ENCODE results near the gene SLC8B1. TPM values are rescaled to one million over a fixed set of nuclear protein-coding genes. Genes with fewer than 3 reads are reported as not detected.

The SLC8B1 gene
- polyA plus RNA-seq, 1 donor (not counting 4 experiments of a cell fraction or from before 2014, with no cell fraction given), result 8.0 TPM

DNA sequence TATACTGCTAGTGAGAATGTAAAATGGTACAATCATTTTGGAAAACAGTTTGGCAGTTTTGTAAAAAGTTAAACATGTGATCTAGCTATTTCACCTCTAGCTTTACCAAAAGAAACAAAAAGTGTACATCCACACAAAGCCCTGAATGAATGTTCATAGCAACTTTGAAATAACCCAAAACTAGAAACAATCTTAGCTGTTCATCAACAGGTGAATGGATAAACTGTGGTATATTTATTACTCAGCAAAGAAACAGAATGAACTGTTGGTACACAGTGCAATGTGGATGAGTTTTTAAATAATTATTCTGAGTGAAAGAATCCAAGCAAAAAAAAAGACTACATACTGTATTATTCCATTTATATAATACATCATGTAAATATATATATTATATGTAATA lies 77.3 kb downstream of the SLC8B1 start:
- Histone ChIP-seq H3K27me3 (ENCODE audit: control insufficient read depth, extremely low read depth, insufficient read depth, low read length) (no peaks in the 10 kb centered on the region), H3K36me3 (ENCODE audit: control insufficient read depth in 2 of 2, extremely low read depth in 1 of 2, insufficient read depth in 2 of 2, low read length in 2 of 2) (peaks cover 0 to 5% of the 10 kb centered on the region in 2 experiments), H3K9me3 (ENCODE audit: control insufficient read depth, low read depth, low read length) (no peaks in the 10 kb centered on the region), H3K4me3 (ENCODE audit: control insufficient read depth in 2 of 3, extremely low read depth in 1 of 3, insufficient read depth in 2 of 3, low read depth in 1 of 3, low read length in 3 of 3) (no peak overlapping the region), H2AFZ (ENCODE audit: control insufficient read depth, low read length) (no peak overlapping the region), H3K4me1 (ENCODE audit: control insufficient read depth, extremely low read depth, insufficient read depth, low read length) (no peaks in the 10 kb centered on the region), H3K79me2 (ENCODE audit: control insufficient read depth, insufficient read depth, low read length) (no peaks in the 10 kb centered on the region), H3K9ac (ENCODE audit: control insufficient read depth, extremely low read depth, insufficient read depth, low read length) (no peak overlapping the region), H4K20me1 (ENCODE audit: control insufficient read depth, extremely low read depth, insufficient read depth, low read length) (no peaks in the 10 kb centered on the region), H3K27ac (ENCODE audit: control insufficient read depth, insufficient read depth, low read length) (no peak overlapping the region), H3K4me2 (ENCODE audit: control insufficient read depth, extremely low read depth, insufficient read depth, low read depth, low read length) (no peak overlapping the region), H3K9me1 (ENCODE audit: control insufficient read depth, extremely low read depth, insufficient read depth, low read length) (no peaks in the 10 kb centered on the region)
- no peak for FAIRE-seq
- TF ChIP-seq, protein P1, sequence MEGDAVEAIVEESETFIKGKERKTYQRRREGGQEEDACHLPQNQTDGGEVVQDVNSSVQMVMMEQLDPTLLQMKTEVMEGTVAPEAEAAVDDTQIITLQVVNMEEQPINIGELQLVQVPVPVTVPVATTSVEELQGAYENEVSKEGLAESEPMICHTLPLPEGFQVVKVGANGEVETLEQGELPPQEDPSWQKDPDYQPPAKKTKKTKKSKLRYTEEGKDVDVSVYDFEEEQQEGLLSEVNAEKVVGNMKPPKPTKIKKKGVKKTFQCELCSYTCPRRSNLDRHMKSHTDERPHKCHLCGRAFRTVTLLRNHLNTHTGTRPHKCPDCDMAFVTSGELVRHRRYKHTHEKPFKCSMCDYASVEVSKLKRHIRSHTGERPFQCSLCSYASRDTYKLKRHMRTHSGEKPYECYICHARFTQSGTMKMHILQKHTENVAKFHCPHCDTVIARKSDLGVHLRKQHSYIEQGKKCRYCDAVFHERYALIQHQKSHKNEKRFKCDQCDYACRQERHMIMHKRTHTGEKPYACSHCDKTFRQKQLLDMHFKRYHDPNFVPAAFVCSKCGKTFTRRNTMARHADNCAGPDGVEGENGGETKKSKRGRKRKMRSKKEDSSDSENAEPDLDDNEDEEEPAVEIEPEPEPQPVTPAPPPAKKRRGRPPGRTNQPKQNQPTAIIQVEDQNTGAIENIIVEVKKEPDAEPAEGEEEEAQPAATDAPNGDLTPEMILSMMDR (optimal IDR thresholded peaks at IDR 0.05 in 1 of 3, IDR thresholded peaks at IDR 0.05 in 1 of 3, conservative IDR thresholded peaks at IDR 0.05 in 1 of 3; ENCODE audit: extremely low read depth in 1 of 3, insufficient read depth in 2 of 3, low read length in 3 of 3), result no peak
- TF ChIP-seq EZH2 (IDR thresholded peaks at IDR 0.05; ENCODE audit: low read length), result no peak
- dilution Hi-C loops (cut with MboI; ENCODE audit: extremely low pct_ligation_motif_present, low sequenced_read_pairs), result no loop called here
- no peak for DNase-seq (ENCODE audit: low read depth, low spot score)

DNA sequence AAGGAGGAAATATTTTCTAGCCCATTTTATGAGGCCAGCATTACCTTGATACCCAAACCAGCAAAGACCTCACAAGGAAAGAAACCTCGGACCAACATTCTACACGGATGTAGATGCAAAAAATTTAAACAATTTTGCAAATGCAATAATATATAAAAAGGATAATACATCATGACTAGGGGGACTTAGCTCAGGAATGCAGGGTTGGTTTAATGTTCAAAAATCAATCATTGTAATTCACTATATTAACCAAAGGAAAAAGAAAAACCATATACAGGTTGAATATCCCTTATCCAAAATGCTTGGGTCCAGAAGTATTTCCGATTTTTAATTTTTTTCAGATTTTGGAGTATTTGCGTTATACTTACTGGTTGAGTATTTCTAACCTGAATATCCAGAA lies 80.6 kb downstream of the SLC8B1 start:
- FAIRE-seq (no peak), DNase-seq (ENCODE audit: low read depth, low spot score) (no peak)
- no peak for TF ChIP-seq EZH2 (IDR thresholded peaks at IDR 0.05; ENCODE audit: low read length)
- TF ChIP-seq, protein P1 (optimal IDR thresholded peaks at IDR 0.05 in 1 of 3, IDR thresholded peaks at IDR 0.05 in 1 of 3, conservative IDR thresholded peaks at IDR 0.05 in 1 of 3; ENCODE audit: extremely low read depth in 1 of 3, insufficient read depth in 2 of 3, low read length in 3 of 3), result no peak
- Histone ChIP-seq H3K4me2 (ENCODE audit: control insufficient read depth, extremely low read depth, insufficient read depth, low read depth, low read length) (no peak overlapping the region), H3K9me1 (ENCODE audit: control insufficient read depth, extremely low read depth, insufficient read depth, low read length) (no peaks in the 10 kb centered on the region), H3K79me2 (ENCODE audit: control insufficient read depth, insufficient read depth, low read length) (no peaks in the 10 kb centered on the region), H3K27me3 (ENCODE audit: control insufficient read depth, extremely low read depth, insufficient read depth, low read length) (no peaks in the 10 kb centered on the region), H3K27ac (ENCODE audit: control insufficient read depth, insufficient read depth, low read length) (no peak overlapping the region), H3K4me3 (ENCODE audit: control insufficient read depth in 2 of 3, extremely low read depth in 1 of 3, insufficient read depth in 2 of 3, low read depth in 1 of 3, low read length in 3 of 3) (no peak overlapping the region), H3K9me3 (ENCODE audit: control insufficient read depth, low read depth, low read length) (no peaks in the 10 kb centered on the region), H3K9ac (ENCODE audit: control insufficient read depth, extremely low read depth, insufficient read depth, low read length) (no peak overlapping the region), H2AFZ (ENCODE audit: control insufficient read depth, low read length) (no peak overlapping the region), H4K20me1 (ENCODE audit: control insufficient read depth, extremely low read depth, insufficient read depth, low read length) (no peaks in the 10 kb centered on the region), H3K36me3 (ENCODE audit: control insufficient read depth in 2 of 2, extremely low read depth in 1 of 2, insufficient read depth in 2 of 2, low read length in 2 of 2) (peaks cover 0 to 1% of the 10 kb centered on the region in 2 experiments), H3K4me1 (ENCODE audit: control insufficient read depth, extremely low read depth, insufficient read depth, low read length) (no peaks in the 10 kb centered on the region)
- dilution Hi-C loops (cut with MboI; ENCODE audit: extremely low pct_ligation_motif_present, low sequenced_read_pairs), result no loop called here

All from keratinocyte (primary cell).